ENCODE data around the gene GADD45B. TPM values are rescaled to one million over a fixed set of nuclear protein-coding genes. Genes with fewer than 3 reads are reported as not detected.
A peak's percentile ranks its signal among the peaks of the same experiment; 100 is the strongest.

Gene GADD45B
- total RNA-seq, 1 donor from 2014 or later: 31.1 TPM

DNA sequence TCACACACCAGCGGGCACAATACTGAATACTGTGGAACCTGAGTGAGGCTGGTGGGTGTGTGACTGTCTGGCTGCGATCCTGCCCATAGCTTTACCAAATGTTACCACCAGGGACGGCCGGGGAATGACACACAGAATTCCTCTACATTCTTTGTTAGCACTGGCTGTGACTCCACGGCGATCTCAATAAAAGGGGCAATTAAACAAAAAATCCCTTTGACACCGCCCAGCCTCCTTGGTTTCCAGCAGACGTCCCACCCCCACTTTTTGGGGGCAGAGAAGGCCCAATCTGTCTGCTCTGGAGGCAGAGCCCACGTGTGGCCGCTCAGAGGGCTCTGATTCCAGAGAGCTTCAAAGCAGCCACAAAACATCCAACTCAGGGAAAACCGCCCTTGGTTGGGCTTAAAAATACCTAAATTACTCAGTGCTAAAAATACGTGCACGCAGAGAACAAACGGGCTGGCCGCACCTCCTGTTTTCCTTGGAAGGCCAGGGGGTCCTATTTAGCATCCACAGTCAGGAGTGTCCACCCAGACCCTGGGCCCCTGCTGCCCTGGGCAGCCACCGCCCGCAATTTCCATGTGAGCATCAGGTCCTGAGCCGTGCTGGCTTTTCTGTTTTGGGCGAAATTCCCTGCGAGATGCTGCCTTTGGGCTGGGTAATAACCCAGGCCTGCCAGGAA is 47.8 kb downstream of the GADD45B start:
- Mint-ChIP-seq H3K27ac (peak overlapping the region; percentile 58), H3K4me3 (no peak overlapping the region), H3K4me1 (ENCODE audit: unreplicated experiment) (peaks cover 4% of the 10 kb centered on the region), H3K9me3 (no peaks in the 10 kb centered on the region), H3K27me3 (no peaks in the 10 kb centered on the region), H3K36me3 (no peaks in the 10 kb centered on the region)
- DNase-seq (ENCODE audit: extremely low spot score, unreplicated experiment): no peak
- TF ChIP-seq, protein P1, sequence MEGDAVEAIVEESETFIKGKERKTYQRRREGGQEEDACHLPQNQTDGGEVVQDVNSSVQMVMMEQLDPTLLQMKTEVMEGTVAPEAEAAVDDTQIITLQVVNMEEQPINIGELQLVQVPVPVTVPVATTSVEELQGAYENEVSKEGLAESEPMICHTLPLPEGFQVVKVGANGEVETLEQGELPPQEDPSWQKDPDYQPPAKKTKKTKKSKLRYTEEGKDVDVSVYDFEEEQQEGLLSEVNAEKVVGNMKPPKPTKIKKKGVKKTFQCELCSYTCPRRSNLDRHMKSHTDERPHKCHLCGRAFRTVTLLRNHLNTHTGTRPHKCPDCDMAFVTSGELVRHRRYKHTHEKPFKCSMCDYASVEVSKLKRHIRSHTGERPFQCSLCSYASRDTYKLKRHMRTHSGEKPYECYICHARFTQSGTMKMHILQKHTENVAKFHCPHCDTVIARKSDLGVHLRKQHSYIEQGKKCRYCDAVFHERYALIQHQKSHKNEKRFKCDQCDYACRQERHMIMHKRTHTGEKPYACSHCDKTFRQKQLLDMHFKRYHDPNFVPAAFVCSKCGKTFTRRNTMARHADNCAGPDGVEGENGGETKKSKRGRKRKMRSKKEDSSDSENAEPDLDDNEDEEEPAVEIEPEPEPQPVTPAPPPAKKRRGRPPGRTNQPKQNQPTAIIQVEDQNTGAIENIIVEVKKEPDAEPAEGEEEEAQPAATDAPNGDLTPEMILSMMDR (conservative IDR thresholded peaks at IDR 0.05): peak; percentile 65

DNA sequence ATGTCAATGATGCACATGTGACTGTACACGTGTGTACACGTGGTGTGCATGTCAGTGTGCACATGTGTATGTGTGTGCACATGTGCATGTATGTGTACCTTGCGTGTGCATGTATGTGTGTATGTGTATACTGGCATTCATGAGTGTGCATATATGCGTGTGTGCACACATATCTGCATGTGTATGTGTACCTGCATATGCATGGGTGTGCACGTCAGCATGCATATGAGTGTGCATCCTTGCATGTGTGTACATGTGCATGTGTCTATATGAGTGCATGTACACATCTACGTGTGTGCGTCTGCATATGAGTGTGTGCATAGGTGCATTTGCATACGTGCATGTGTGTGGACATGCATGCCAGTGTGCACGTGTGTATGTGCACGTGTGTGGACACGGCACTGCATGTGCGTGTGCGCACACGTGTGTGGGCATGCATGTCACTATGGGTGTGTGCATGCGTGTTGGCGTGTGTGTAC is 48.5 kb downstream of the GADD45B start:
- Mint-ChIP-seq H3K4me1 (ENCODE audit: unreplicated experiment) (peaks cover 4% of the 10 kb centered on the region), H3K27me3 (no peaks in the 10 kb centered on the region), H3K4me3 (no peak overlapping the region), H3K27ac (peak overlapping the region; percentile 41), H3K36me3 (no peaks in the 10 kb centered on the region), H3K9me3 (no peaks in the 10 kb centered on the region)
- TF ChIP-seq, protein P1 (conservative IDR thresholded peaks at IDR 0.05): no peak
- no peak for DNase-seq (ENCODE audit: extremely low spot score, unreplicated experiment)

DNA sequence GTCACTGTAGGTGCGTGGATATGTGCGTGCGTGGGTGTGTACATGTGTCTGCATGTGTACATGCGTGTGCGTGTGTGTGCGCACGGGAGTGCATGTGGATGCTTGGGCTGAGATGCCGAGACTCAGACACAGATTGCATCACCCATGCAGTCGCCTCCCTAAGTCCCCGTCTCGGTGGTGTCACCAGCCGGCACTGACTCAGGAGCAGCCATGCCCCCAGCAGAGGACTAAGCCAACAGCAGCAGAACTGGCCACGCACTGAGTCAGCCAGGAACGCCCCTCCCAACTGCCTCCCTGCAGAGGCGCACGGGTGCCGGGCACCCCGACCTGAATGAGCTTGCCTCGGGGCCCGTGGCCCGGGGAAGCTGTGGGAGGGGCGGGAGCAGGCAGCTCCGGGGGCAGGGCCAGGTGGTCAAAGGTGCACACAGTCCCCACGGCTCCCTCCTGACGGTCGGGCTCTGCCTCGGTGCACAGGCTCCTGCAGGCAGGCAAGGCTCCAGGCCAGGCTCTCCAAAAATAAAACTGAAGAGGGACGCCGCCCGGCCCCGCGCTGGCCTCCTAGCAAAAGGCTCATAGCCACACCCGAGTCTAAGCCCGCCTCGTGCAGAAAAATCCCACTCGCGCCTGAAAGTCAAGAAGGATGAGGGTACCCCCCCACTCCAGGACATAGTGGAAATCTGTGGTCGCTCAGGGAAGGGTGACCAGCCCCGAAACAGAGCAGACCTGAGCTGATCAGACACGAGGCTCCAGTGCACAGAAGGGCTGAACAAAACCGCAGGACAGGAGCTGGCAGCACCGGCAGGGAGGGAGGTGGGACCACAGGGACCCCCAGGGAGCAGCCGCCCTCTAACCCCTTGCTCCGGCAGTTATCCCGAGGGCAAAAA is 49.2 kb downstream of the GADD45B start:
- Mint-ChIP-seq H3K27ac (peak overlapping the region; percentile 41), H3K9me3 (no peaks in the 10 kb centered on the region), H3K27me3 (no peaks in the 10 kb centered on the region), H3K4me3 (no peak overlapping the region), H3K4me1 (ENCODE audit: unreplicated experiment) (peaks cover 4% of the 10 kb centered on the region), H3K36me3 (no peaks in the 10 kb centered on the region)
- TF ChIP-seq, protein P1 (conservative IDR thresholded peaks at IDR 0.05): no peak
- no peak for DNase-seq (ENCODE audit: extremely low spot score, unreplicated experiment)

DNA sequence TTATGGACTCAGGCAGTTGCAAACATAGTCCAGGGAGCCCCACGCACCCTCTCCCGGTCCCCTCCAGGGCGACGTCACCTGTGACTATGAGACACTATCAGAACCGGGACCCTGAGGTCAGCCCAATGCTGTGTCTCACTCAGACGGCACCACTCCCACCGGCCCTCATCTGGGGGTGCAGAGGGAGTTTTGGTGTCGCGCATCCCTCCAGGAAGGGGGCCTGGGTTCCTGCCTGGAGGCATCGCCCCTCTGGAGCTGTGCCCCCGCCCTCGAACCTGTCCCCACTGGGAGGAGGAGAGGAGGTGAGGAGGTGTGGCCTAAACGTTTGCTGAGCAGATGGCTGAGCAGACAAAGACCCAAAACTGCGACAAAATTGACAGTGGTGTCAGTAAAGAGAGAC is 51.2 kb downstream of the GADD45B start:
- peaks cover 2% of the 10 kb centered on the region for H3K9me3 Mint-ChIP-seq
- no peak for DNase-seq (ENCODE audit: extremely low spot score, unreplicated experiment)
- peaks cover 1% of the 10 kb centered on the region for H3K36me3 Mint-ChIP-seq
- H3K27me3 Mint-ChIP-seq: no peaks in the 10 kb centered on the region
- H3K4me3 Mint-ChIP-seq: no peak overlapping the region
- H3K27ac Mint-ChIP-seq: peak overlapping the region; percentile 41
- TF ChIP-seq, protein P1 (conservative IDR thresholded peaks at IDR 0.05): no peak
- H3K4me1 Mint-ChIP-seq (ENCODE audit: unreplicated experiment): peaks cover 4% of the 10 kb centered on the region

DNA sequence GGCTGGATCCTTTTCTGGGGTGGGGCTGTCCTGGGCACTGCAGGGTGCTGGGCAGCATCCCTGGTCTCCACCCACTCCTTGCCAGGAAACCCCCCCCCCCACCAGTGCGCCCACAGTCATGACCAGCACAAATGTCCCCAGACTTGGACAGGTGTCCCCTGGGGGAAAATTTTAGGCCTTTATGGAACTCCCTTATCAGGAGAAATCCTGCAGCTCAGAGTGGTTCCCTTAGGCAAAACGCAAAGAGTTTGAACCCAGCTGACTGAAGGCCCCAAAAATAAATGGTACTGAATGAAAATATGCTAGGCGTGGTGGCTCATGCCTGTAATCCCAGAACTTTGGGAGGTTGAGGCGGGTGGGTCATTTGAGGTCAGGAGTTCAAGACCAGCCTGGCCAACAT is 51.8 kb downstream of the GADD45B start:
- Mint-ChIP-seq H3K4me1 (ENCODE audit: unreplicated experiment) (peaks cover 4% of the 10 kb centered on the region), H3K27ac (peak overlapping the region; percentile 41)
- no peak for DNase-seq (ENCODE audit: extremely low spot score, unreplicated experiment)

More for the DNA sequence above, 51.8 kb downstream of the GADD45B start:
- Mint-ChIP-seq H3K27me3 (no peaks in the 10 kb centered on the region), H3K4me3 (no peak overlapping the region), H3K9me3 (peaks cover 7% of the 10 kb centered on the region), H3K36me3 (peaks cover 4% of the 10 kb centered on the region)
- TF ChIP-seq, protein P1 (conservative IDR thresholded peaks at IDR 0.05): no peak

Small RNA genes lying within 50 kb of the gene (microRNA-seq; reads per million reads assigned to microRNA genes)
- 1.1 reads per million for gene MIR7108

Other genes with a start within 250 kb of the GADD45B start
- 107 and 131 TPM in 2 replicates for gene PLEKHJ1, start 239.8 kb upstream of the GADD45B start, total RNA-seq (ENCODE audit: low replicate concordance)
- gene SF3A2, start 239.3 kb upstream of the GADD45B start, total RNA-seq (ENCODE audit: low replicate concordance): 95.5 and 129 TPM in 2 replicates
- 13.8 and 49.5 TPM in 2 replicates for gene AMH, start 226.8 kb upstream of the GADD45B start, total RNA-seq (ENCODE audit: low replicate concordance)
- gene JSRP1, start 219.7 kb upstream of the GADD45B start, total RNA-seq (ENCODE audit: low replicate concordance): 0.72 TPM in 1 of 2 replicates, not detected in the other
- gene PEAK3, start 194.0 kb upstream of the GADD45B start, total RNA-seq (ENCODE audit: low replicate concordance): 0.10 TPM in 1 of 2 replicates, not detected in the other
- not detected in 2 replicates for gene LINGO3, start 168.0 kb upstream of the GADD45B start, total RNA-seq (ENCODE audit: low replicate concordance)
- 125 and 134 TPM in 2 replicates for gene LSM7, start 147.5 kb upstream of the GADD45B start, total RNA-seq (ENCODE audit: low replicate concordance)
- 131 and 149 TPM in 2 replicates for gene SPPL2B, start 147.4 kb upstream of the GADD45B start, total RNA-seq (ENCODE audit: low replicate concordance)
- 0.41 TPM in 1 of 2 replicates, not detected in the other for gene TMPRSS9, start 115.9 kb upstream of the GADD45B start, total RNA-seq (ENCODE audit: low replicate concordance)
- 132 and 139 TPM in 2 replicates for gene TIMM13, start 48.5 kb upstream of the GADD45B start, total RNA-seq (ENCODE audit: low replicate concordance)
- gene LMNB2, start 19.2 kb upstream of the GADD45B start, total RNA-seq (ENCODE audit: low replicate concordance): 63.6 and 116 TPM in 2 replicates
- 3.8 and 12.2 TPM in 2 replicates for gene GNG7, start 226.6 kb downstream of the GADD45B start, total RNA-seq (ENCODE audit: low replicate concordance)
- gene DIRAS1, start 245.2 kb downstream of the GADD45B start, total RNA-seq (ENCODE audit: low replicate concordance): 5.9 and 10.4 TPM in 2 replicates